ENCODE data around the gene ARFGAP1.

- TF ChIP-seq EZH2phosphoT487 (IDR thresholded peaks at IDR 0.05; ENCODE audit: unreplicated experiment) = no peak
- no peak for TF ChIP-seq CTCF (conservative IDR thresholded peaks at IDR 0.05; ENCODE audit: low read depth in 2 of 2)
- TF ChIP-seq EZH2 (IDR thresholded peaks at IDR 0.05; ENCODE audit: low read depth, unreplicated experiment) = no peak
- no peak for TF ChIP-seq POLR2AphosphoS5 (IDR thresholded peaks at IDR 0.05; ENCODE audit: low read depth)
- no peak for TF ChIP-seq REST (IDR thresholded peaks at IDR 0.05; ENCODE audit: unreplicated experiment)
- TF ChIP-seq ETS1 (IDR thresholded peaks at IDR 0.05) = no peak
- no peak for TF ChIP-seq STAT1 (IDR thresholded peaks at IDR 0.05; ENCODE audit: unreplicated experiment)
- no peak for TF ChIP-seq CREB1 (CRISPR knock-in tag; IDR thresholded peaks at IDR 0.05; ENCODE audit: low read depth)
- no peak for TF ChIP-seq ZNF114 (CRISPR knock-in tag; IDR thresholded peaks at IDR 0.05)
- no peak for TF ChIP-seq JUNB (IDR thresholded peaks at IDR 0.05; ENCODE audit: unreplicated experiment)
- no peak for TF ChIP-seq ZNF462 (CRISPR knock-in tag; IDR thresholded peaks at IDR 0.05)
- TF ChIP-seq ZNF331 (CRISPR knock-in tag; IDR thresholded peaks at IDR 0.05; ENCODE audit: low read depth) = no peak
Observed at GRCh38 chr20:63330084-63330760, 57.6 kb downstream of the ARFGAP1 start.
